Activated naive CD8-positive, alpha-beta T cell (primary cell): ENCODE data around the gene IDH3G.

Source experiments
- H3K27ac Mint-ChIP-seq: one replicate; pipeline ENCODE4 v1.8.0; 2021; ENCODE audit warnings: mixed read lengths
- H3K27me3 Mint-ChIP-seq: one replicate; pipeline ENCODE4 v1.8.0; 2021; ENCODE audit warnings: mixed read lengths
- H3K36me3 Mint-ChIP-seq: one replicate; pipeline ENCODE4 v1.8.0; 2021; ENCODE audit warnings: mixed read lengths
- H3K4me1 Mint-ChIP-seq: one replicate; pipeline ENCODE4 v1.8.0; 2021; ENCODE audit warnings: low read depth, mixed read lengths
- H3K4me3 Mint-ChIP-seq: one replicate; pipeline ENCODE4 v1.8.0; 2021; ENCODE audit warnings: mild to moderate bottlenecking, mixed read lengths
- H3K9me3 Mint-ChIP-seq: one replicate; pipeline ENCODE4 v1.8.0; 2021; ENCODE audit warnings: low read depth, mixed read lengths

IDH3G gene

DNA sequence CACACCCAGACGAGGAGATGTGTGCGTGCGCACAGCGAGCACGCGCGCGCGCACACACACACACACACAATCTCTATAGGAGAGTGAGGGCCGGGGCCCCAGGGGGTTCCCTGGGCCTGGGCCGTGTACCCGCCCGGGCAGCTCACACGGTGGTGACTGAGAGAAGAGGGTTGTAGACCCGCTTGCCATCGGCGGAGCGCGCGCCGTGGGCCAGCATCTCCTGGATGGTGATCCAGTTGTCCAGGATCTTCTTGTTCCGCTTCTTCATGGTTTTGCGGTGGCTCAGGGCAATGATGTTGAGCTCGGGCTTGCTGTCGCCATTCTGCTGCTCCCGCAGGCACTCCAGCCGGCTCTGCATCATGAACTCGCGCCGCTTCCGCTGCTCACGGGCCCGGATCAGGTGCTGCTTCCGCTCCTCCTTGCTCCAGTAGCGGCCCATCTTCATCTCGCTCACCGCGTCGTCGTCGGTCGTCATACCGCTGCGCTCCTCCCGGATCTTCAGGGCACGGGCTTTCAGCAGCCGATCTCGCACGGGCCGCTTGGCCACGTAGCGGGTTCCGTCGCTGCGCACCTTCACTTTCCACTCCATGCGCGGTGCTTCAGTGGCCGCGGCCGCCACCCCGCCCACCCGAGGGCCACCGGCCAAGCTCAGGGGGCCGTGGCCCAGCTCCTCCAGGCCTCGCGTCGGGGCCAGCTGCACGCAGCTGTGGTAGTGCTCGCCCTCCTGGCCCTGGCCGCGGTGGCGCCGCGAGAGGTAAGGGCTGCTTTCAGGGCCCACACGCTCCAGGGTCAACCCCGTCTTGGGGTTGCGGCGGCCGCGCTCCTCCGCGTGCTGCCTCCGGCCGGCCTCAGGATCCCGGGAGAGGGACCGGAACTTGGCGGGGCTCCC, 9.3 kb upstream of the IDH3G start:
- H3K4me3 Mint-ChIP-seq = no peak overlapping the region
- no peaks in the 10 kb centered on the region for H3K27me3 Mint-ChIP-seq
- H3K27ac Mint-ChIP-seq = no peak overlapping the region
- H3K4me1 Mint-ChIP-seq = no peaks in the 10 kb centered on the region
- no peaks in the 10 kb centered on the region for H3K9me3 Mint-ChIP-seq
- H3K36me3 Mint-ChIP-seq = no peaks in the 10 kb centered on the region

DNA sequence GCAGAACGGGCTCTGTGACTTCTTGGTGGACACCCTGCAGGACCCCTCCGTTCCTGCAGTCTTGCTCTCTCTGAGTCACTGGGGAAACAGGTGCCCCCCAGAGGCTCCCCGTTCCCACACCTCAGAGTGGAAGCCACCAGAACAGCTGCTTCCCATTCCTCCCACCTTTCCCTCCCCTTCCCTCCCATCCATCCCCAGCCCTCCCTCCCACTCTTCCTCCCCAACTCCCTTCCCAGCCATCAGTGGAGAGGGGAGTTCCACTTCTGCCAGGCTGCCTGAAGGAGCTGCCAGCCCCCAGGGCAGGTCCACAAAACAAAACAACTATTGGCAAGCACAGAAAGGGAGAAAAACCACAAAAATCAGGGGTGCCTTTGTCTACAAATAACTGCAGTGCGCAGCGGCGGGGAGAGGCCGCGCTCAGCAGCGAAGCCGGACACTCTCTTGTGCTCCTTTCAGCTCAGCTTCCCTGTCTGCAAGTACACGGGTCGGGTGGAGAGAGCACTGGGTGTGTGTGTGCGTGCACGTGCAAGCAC, 8.4 kb upstream of the IDH3G start:
- H3K36me3 Mint-ChIP-seq = no peaks in the 10 kb centered on the region
- no peaks in the 10 kb centered on the region for H3K9me3 Mint-ChIP-seq
- H3K4me3 Mint-ChIP-seq = no peak overlapping the region
- H3K27me3 Mint-ChIP-seq = no peaks in the 10 kb centered on the region
- H3K4me1 Mint-ChIP-seq = no peaks in the 10 kb centered on the region
- H3K27ac Mint-ChIP-seq = no peak overlapping the region

DNA sequence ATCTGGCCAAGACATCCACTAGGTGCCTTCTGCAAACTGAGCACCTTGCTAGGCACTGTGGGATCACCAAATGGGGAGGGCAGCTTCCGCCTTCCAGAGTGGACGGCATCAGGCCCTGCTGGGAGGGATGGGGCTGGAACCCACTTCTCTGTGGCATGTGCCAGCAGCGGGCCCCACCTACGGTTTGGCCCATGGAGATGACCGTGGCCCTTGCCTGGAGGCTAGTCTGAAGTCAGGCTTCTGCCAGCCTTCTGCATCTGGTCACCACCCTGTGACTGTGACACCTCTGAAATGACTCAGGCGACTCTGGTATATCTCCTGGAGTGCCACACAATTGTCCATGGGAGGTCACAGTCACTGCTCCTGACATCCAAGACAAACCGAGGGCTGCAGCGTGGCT, 7.5 kb upstream of the IDH3G start:
- H3K36me3 Mint-ChIP-seq = no peaks in the 10 kb centered on the region
- no peaks in the 10 kb centered on the region for H3K27me3 Mint-ChIP-seq
- H3K27ac Mint-ChIP-seq = no peak overlapping the region
- H3K9me3 Mint-ChIP-seq = no peaks in the 10 kb centered on the region
- no peak overlapping the region for H3K4me3 Mint-ChIP-seq
- H3K4me1 Mint-ChIP-seq = no peaks in the 10 kb centered on the region

DNA sequence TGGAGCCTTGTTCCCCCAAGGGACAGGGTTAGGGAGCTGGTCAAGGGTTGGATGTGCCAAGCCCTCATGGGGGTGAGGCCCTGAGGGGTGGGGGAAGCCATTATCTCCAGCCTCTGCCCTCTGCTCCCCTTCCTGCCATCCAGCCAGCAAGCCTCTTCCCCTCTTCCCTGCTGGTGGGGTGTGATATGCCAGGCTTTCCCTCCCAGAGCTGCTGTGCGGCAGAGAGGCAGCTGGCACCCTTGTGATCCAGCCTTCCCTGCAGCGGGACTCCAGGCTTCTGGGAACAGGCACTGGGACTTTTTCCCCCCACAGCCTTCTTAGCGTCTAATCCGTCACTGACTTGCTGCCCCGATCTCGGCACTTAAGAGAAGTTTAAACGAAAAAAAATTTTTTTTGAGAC, 6.6 kb upstream of the IDH3G start:
- Mint-ChIP-seq H3K9me3 (no peaks in the 10 kb centered on the region), H3K36me3 (no peaks in the 10 kb centered on the region), H3K27me3 (no peaks in the 10 kb centered on the region), H3K4me3 (no peak overlapping the region), H3K4me1 (peaks cover 5% of the 10 kb centered on the region), H3K27ac (no peak overlapping the region)

DNA sequence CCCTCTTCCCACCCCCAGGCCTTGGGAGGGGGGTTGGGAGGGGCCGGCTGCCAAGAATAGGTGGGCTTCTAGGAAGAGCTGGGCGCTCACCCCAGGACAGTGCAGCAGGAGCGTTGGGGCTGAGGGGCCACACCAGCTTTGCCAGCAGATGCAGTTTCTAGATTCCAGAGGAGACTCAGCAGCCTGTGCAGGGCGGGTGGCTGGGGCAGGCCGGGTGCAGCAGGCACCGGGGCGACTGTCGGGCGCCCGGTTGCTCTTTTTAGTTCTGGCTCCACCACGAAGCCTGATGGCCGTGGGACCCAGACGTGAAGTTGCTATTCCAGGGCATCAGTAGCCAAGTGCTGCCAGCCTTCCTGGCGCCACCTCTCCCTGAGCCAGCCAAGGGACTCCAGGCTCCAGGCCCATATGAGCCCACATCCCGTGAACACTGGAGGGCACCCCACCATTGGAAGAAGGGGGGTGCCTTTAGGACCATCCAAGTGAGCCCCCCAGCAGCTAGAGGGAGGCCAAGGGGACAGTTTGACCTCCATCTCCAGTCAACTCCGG, 6.1 kb upstream of the IDH3G start:
- Mint-ChIP-seq H3K4me3 (no peak overlapping the region), H3K36me3 (no peaks in the 10 kb centered on the region), H3K27me3 (no peaks in the 10 kb centered on the region), H3K4me1 (peaks cover 5% of the 10 kb centered on the region), H3K9me3 (no peaks in the 10 kb centered on the region), H3K27ac (no peak overlapping the region)

DNA sequence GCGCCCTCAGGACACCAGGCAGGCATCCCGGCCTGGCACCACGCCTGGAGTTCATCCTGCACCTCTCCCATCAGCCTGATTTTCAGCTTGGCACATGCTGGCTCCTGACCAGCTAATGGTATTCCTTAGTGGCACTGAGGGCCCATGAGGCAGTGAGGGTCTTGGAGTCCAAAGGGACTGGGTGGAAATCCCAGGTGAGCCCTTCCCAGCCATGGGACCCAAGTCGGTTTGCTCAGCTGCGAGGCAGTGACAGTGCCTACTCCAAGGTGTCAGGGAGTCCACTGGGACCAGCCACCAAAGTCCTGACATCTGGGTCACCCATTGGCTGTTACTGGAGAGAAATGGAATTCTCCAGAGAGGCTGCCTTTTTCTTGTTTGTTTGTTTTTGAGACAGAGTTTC, 5.2 kb upstream of the IDH3G start:
- Mint-ChIP-seq H3K27ac (no peak overlapping the region), H3K27me3 (no peaks in the 10 kb centered on the region), H3K9me3 (no peaks in the 10 kb centered on the region), H3K4me3 (no peak overlapping the region), H3K36me3 (no peaks in the 10 kb centered on the region), H3K4me1 (peaks cover 7% of the 10 kb centered on the region)

DNA sequence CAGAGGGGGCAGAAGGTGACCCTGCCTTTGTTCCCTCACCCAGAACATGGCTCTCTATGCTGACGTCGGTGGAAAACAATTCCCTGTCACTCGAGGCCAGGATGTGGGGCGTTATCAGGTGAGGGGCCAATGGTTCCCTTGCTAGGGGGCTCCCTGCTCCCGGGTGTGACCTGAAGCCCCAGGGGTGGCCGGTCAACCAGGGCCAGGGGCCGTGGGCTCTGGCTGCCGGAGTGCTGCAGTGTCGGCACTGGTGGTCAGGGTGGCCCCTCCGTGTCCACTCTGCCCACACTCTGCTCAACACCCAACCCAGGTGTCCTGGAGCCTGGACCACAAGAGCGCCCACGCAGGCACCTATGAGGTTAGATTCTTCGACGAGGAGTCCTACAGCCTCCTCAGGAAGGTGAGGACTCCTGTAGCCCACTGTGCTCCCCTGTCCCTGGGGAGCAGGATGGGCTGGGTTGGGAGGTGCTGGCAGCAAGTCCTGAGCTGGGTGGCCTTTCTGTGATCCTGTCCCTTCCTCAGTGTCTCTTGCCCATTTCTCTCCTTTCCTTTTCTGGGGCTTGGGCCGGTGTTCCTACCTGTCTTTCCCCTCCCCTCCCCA, 3.3 kb upstream of the IDH3G start:
- H3K27ac Mint-ChIP-seq = no peak overlapping the region
- H3K27me3 Mint-ChIP-seq = no peaks in the 10 kb centered on the region
- peaks cover 15% of the 10 kb centered on the region for H3K4me1 Mint-ChIP-seq
- no peaks in the 10 kb centered on the region for H3K9me3 Mint-ChIP-seq
- H3K4me3 Mint-ChIP-seq = peak overlapping the region; percentile 94
- H3K36me3 Mint-ChIP-seq = no peaks in the 10 kb centered on the region

DNA sequence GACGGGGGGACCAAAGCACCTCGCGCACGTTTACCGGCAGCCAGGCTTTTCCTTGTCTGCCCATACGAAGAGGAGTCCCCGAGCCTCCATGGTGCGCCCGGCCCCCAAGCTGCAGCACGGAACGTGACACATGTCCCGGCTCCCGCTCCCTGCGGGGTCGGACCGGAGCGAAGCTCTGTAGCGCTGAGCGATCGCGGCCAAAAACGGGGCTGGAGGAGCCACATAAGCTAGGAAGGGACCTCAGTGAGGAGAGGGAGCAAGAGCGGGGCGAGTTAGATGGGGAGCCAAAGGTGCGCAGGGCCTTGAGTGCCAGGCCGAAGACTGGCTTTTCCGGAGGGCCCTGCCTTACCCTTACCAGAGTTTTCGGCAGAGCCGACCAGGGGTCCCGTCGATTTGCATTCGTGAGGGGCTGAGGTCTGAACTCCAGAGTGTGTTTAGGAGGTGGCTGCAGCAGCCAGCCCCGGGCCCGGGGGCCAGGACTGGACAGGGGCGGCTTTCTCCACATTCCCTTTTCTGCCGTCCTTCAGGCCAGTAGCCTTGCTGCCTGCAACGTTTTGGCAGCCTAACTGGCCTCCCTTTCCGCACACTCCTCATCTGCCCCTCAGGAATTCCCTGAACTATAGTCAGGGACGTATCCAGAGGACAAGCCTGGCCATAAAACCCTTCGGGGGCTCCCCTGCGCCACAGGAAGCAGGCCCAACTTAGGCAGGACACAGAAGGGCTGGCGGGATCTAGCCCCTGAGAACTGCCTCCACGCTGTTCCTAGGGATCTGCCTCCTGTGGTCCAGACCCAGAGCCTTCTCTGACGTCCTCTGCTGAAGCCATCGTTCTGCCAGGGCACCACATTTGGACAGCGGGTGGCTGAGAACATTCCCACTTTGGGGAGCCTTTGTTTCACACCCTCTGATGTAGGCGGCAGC, 982 bp upstream of the IDH3G start:
- Mint-ChIP-seq H3K36me3 (no peaks in the 10 kb centered on the region), H3K9me3 (no peaks in the 10 kb centered on the region), H3K4me1 (peaks cover 16% of the 10 kb centered on the region), H3K4me3 (peak overlapping the region; percentile 94), H3K27me3 (no peaks in the 10 kb centered on the region), H3K27ac (peak overlapping the region; percentile 77)

DNA sequence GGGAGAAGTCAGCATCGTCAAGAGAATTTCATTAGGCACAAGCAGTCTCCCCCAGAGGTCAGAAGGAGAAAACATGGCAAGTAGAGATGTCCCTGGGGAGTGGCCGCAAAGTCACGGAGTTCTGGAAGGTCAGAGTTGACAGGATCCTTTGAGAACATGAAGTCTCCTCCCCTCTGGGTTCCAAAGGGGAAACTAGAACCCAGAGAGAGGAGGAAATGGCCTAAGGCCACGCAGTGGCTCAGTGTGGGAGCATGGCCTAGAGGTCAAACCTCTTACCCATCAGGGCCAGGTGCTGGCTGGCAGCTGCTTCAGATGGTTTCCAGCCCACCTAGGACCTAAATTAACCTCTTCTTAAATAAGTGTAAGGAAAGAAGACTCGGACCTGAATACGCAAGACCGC, 884 bp downstream of the IDH3G start:
- peak overlapping the region; percentile 94 for H3K4me3 Mint-ChIP-seq
- H3K27ac Mint-ChIP-seq = peak overlapping the region; percentile 90
- no peaks in the 10 kb centered on the region for H3K9me3 Mint-ChIP-seq
- no peaks in the 10 kb centered on the region for H3K27me3 Mint-ChIP-seq
- H3K36me3 Mint-ChIP-seq = no peaks in the 10 kb centered on the region
- peaks cover 16% of the 10 kb centered on the region for H3K4me1 Mint-ChIP-seq

DNA sequence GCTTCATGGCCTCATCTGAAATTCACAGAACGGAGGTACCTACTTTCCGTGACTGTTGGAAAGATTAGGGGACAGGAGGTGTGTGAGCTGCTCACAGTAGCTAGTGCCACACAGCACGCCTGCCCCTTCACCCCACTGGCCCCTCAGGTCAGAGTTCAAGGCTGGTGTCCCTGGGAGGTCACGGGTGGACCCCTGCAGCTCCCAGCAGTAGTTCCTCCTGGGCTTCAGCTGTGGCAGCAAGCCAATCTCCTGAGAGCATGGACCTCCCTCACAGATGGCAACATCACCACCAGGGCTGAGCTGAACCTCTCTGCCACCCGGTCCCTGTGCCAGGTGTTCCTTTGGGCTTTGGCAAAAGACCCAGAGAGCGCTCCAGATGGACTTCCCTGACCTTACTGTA, 1.8 kb downstream of the IDH3G start:
- Mint-ChIP-seq H3K4me1 (peaks cover 16% of the 10 kb centered on the region), H3K9me3 (no peaks in the 10 kb centered on the region), H3K27ac (no peak overlapping the region), H3K4me3 (peak overlapping the region; percentile 94), H3K27me3 (no peaks in the 10 kb centered on the region), H3K36me3 (no peaks in the 10 kb centered on the region)

DNA sequence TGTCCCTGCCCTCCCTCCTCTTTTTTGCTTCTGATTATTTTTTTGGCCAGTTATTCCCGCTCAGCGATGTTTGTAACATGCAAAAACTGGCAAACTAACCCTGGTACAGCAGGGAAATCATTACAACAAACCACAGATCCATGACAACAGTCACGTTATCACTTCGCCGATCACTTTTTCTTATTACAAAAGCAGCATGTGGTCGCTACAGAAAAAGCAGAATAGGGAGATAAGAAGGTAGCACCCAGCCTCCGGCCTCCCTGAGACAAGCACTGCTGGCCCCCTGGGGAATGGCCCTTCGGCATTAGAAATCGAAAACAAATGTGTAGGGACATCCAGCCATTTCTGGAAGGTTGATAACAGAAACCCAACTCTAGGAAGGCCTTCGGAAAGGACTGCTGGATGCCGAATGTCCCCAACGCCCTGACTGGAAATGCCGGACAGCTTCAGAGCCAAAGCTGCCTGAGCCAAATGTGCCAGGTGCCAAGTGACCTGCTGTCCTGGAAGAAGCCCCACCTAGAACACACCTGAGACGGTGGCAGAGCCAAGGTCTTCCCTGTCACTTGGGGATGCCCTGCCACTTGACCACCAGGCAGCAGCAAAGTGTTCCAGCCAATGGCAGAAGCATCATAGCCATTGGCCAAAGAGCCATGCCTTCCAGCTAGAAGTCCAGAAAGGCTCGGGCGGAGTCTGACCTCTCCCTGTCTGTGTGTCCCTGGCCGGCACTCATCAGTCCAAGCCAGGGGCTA, 2.9 kb downstream of the IDH3G start:
- Mint-ChIP-seq H3K27me3 (no peaks in the 10 kb centered on the region), H3K4me1 (peaks cover 13% of the 10 kb centered on the region), H3K4me3 (no peak overlapping the region), H3K36me3 (no peaks in the 10 kb centered on the region), H3K27ac (no peak overlapping the region), H3K9me3 (no peaks in the 10 kb centered on the region)

DNA sequence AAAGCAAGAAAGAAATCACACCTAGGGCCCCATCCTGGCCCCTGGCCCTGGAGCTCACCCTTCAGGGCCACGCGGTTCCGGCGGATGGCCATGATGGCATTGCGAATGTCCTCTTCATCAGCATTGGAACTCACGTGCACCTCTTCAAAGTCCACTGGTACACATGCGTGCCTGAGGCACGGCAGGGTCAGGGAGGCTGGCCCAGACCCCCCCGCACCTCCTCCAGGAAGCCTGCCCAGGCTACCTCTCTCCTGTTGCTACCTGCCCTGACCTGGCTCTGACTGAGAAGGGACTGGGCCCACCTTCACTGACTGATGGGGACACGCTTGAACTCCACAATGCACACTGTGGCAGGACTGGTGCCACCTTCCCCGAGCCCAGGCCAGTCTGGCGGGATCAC, 4.5 kb downstream of the IDH3G start:
- Mint-ChIP-seq H3K4me1 (peaks cover 9% of the 10 kb centered on the region), H3K4me3 (no peak overlapping the region), H3K27me3 (no peaks in the 10 kb centered on the region), H3K9me3 (no peaks in the 10 kb centered on the region), H3K36me3 (no peaks in the 10 kb centered on the region), H3K27ac (no peak overlapping the region)

DNA sequence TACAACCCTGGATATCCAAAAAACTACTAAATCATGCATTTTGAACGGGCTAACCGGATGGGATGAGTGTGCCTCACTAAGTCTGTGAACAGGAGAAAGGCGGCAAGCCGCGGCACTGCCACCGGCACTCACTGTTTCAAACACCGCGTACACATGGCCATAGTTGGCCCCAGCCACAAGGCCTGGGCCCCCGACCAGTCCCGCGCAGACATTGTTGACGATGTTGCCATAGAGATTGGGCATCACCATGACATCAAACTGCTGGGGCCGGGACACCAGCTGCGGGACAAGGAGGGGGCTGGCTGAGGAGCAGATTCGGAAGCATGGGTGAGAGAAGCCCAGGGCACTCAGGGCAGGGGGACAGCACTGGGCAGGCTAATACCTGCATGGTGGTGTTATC, 7.5 kb downstream of the IDH3G start:
- Mint-ChIP-seq H3K4me1 (no peaks in the 10 kb centered on the region), H3K9me3 (no peaks in the 10 kb centered on the region), H3K36me3 (no peaks in the 10 kb centered on the region), H3K27ac (no peak overlapping the region), H3K27me3 (no peaks in the 10 kb centered on the region), H3K4me3 (no peak overlapping the region)

DNA sequence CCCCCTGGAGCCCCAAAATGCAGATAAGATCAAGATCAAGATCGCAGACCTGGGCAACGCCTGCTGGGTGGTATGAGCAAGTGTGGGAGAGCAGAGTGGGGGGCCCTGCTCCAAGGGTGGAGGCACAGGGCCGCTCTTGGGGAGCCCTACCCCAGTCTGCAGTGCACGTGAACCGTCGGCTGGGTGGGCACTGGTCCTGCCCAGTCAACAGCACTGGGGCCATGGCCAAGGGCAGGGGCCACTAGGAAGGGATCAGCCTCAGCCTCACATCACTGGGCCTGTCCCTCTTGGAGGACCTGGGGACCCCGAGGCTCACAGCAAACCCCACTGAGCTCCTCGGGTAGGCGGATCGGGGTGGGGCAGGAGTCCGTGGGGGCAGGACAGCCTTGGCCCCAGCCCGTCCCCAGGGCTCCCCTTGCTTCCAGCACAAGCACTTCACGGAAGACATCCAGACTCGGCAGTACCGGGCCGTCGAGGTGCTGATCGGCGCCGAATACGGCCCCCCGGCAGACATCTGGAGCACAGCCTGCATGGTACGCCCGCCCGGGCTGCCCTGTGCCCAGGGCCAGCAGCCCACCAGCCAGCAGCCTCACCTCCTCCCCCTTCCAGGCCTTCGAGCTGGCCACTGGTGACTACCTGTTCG, 9.7 kb downstream of the IDH3G start:
- Mint-ChIP-seq H3K4me1 (peaks cover 3% of the 10 kb centered on the region), H3K36me3 (no peaks in the 10 kb centered on the region), H3K9me3 (no peaks in the 10 kb centered on the region), H3K4me3 (no peak overlapping the region), H3K27ac (no peak overlapping the region), H3K27me3 (no peaks in the 10 kb centered on the region)
